RWPE2 (cell line): ENCODE data around the gene PGAM5.

Experiments
- ATAC-seq: fragments of 200-7000 bp; cut with Tn5 transposase; 3 replicates; pipeline ENCODE4 v1.9.1; 2021; ENCODE audit warnings: low read depth
- DNase-seq: peaks from one replicate; pipeline ENCODE4 v3.0.0-alpha.2; 2020; ENCODE audit warnings: low spot score
- H3K27ac ChIP-seq: fragments of 450-650 bp; 2 replicates; pipeline ENCODE4 v1.5.1; 2017; ENCODE audit warnings: mild to moderate bottlenecking; ENCODE audit not compliant: poor library complexity, severe bottlenecking
- H3K27me3 ChIP-seq: fragments of 250-450 bp; sonication (Bioruptor Pico); 2 replicates; pipeline ENCODE4 v1.5.1; 2021; ENCODE audit warnings: mild to moderate bottlenecking, moderate library complexity; ENCODE audit not compliant: insufficient read depth, poor library complexity, severe bottlenecking
- H3K36me3 ChIP-seq: fragments of 250-450 bp; sonication (Bioruptor Pico); 2 replicates; pipeline ENCODE4 v1.5.1; 2020; ENCODE audit warnings: low read depth, mild to moderate bottlenecking, moderate library complexity
- H3K4me1 ChIP-seq: fragments of 250-450 bp; sonication (Bioruptor Pico); 2 replicates; pipeline ENCODE4 v1.5.1; 2021; ENCODE audit warnings: mild to moderate bottlenecking, moderate library complexity; ENCODE audit not compliant: insufficient read depth, poor library complexity, severe bottlenecking
- H3K4me3 ChIP-seq: fragments of 250-450 bp; sonication (Bioruptor Pico); 2 replicates; pipeline ENCODE4 v1.5.1; 2021; ENCODE audit warnings: mild to moderate bottlenecking, moderate library complexity; ENCODE audit not compliant: severe bottlenecking
- H3K9me3 ChIP-seq: fragments of 250-450 bp; sonication (Bioruptor Pico); 2 replicates; pipeline ENCODE4 v1.5.1; 2021; ENCODE audit warnings: mild to moderate bottlenecking, moderate library complexity; ENCODE audit not compliant: severe bottlenecking
- TF ChIP-seq, protein P1 (sequence below): fragments of 450-650 bp; IDR thresholded peaks from one replicate; pipeline ENCODE4 v1.5.1; 2017; ENCODE audit warnings: mild to moderate bottlenecking, moderate library complexity; ENCODE audit not compliant: poor library complexity, severe bottlenecking

PGAM5 gene

DNA sequence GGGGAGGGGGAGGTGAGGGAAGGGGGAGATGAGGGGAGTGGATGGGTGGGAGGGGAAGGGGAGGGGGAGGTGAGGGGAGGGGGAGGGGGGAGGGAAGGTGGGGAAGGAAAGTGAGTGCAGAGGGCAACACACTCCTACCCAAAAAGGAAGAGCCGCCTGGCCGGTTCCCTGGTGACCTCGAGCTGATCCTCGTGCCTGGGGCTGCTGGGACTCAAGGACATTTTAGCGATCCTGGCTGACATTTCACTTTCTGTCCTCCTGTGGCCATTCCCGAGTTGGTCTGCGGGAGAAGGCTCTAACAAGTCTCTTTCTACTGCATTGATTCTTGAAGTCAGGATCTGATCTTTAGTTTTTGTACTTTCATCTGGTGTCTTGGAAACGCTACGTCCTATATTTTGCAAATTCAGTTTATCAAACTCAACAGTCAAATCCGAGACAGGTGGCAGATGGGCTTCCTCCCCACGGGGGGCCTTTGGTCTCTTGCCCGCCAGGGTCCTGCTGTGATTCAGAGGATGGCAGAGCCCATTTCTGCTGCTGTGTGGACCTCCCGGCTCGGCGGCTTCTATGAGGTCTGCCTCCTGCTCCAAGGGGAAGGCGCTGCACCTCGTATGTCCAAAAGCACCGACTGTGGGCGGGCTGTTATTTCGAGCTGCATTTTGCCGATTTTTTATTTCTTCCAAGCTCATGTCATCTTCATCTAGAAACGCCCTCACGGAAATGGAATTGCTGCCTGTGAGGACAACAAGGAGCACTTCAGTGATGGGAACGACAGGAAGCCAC, 19.1 kb downstream of the PGAM5 start:
- no peak for DNase-seq
- Histone ChIP-seq H3K4me1 (no peaks in the 10 kb centered on the region), H3K27me3 (no peaks in the 10 kb centered on the region), H3K36me3 (peaks cover 79% of the 10 kb centered on the region), H3K9me3 (no peaks in the 10 kb centered on the region), H3K27ac (no peak overlapping the region), H3K4me3 (no peak overlapping the region)
- no peak; the same call in 2 of the 3 replicates for ATAC-seq
- TF ChIP-seq, protein P1, sequence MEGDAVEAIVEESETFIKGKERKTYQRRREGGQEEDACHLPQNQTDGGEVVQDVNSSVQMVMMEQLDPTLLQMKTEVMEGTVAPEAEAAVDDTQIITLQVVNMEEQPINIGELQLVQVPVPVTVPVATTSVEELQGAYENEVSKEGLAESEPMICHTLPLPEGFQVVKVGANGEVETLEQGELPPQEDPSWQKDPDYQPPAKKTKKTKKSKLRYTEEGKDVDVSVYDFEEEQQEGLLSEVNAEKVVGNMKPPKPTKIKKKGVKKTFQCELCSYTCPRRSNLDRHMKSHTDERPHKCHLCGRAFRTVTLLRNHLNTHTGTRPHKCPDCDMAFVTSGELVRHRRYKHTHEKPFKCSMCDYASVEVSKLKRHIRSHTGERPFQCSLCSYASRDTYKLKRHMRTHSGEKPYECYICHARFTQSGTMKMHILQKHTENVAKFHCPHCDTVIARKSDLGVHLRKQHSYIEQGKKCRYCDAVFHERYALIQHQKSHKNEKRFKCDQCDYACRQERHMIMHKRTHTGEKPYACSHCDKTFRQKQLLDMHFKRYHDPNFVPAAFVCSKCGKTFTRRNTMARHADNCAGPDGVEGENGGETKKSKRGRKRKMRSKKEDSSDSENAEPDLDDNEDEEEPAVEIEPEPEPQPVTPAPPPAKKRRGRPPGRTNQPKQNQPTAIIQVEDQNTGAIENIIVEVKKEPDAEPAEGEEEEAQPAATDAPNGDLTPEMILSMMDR, result no peak

DNA sequence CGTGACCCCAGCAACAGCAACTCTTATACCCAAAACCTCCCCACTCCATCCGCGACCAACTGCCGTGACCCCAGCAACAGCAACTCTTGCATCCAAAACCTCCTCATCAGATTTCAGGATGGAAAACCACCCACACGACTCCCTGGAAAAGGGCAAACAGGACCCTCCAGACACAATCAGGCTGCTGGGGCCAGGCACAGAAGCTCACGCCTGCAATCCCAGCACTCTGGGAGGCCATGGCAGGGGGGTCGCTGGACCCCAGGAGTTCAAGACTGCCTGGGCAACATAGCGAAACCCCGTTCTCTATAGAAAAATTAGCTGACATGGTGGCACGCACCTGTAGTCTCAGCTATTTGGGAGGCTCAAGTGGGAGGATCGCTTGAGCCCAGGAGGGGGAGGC, 19.7 kb downstream of the PGAM5 start:
- Histone ChIP-seq H3K4me1 (no peaks in the 10 kb centered on the region), H3K4me3 (no peak overlapping the region), H3K27ac (no peak overlapping the region), H3K36me3 (peaks cover 79% of the 10 kb centered on the region), H3K9me3 (no peaks in the 10 kb centered on the region), H3K27me3 (no peaks in the 10 kb centered on the region)
- TF ChIP-seq, protein P1, result no peak
- DNase-seq, result no peak
- peak; percentile 12; the same call in 2 of the 3 replicates for ATAC-seq

DNA sequence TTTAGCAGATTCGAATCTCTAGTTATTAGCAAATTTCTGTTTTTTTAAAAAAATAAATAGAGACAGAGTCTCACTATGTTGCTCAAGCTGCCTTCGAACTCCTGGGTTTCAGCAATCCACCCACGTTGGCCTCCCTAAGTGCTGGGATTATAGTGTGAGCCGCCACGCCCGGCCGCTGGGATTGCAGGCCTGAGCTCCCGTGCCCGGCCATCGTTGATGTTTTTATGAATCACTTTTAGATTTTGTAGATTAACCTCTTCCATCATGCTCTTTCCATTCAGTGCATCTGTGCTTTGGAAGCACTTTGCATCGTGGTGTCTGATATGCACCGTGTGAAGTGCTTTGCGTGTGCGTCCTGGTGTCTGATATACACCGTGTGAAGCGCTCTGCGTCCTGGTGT, 20.9 kb downstream of the PGAM5 start:
- Histone ChIP-seq H3K9me3 (no peaks in the 10 kb centered on the region), H3K36me3 (peaks cover 79% of the 10 kb centered on the region), H3K27me3 (no peaks in the 10 kb centered on the region), H3K4me3 (no peak overlapping the region), H3K27ac (no peak overlapping the region), H3K4me1 (no peaks in the 10 kb centered on the region)
- ATAC-seq (no peak), DNase-seq (no peak)
- TF ChIP-seq, protein P1, result no peak

DNA sequence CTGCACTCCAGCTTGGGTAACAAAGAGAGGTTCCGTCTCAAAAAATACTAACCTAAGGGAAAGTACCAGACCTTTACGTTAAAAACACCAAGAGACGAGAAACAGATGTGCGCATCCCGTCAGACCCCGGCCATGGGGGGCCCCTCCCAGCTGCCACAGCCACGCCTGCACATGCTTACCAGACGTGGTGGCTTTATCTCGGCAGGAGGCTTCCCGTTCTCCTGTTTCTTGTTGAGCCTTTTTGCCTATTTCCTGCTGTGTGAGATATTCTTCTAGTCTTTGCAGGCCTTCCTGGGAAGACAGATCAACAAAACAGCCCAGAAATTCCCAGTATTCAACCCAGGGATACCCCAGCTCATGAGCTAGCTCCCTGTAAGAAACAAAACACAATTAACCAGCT, 23.6 kb downstream of the PGAM5 start:
- DNase-seq (no peak), ATAC-seq (no peak)
- no peak overlapping the region for H3K27ac ChIP-seq
- no peaks in the 10 kb centered on the region for H3K4me1 ChIP-seq
- no peaks in the 10 kb centered on the region for H3K27me3 ChIP-seq
- no peaks in the 10 kb centered on the region for H3K9me3 ChIP-seq
- H3K4me3 ChIP-seq, result no peak overlapping the region
- TF ChIP-seq, protein P1, result no peak
- peaks cover 80% of the 10 kb centered on the region for H3K36me3 ChIP-seq

DNA sequence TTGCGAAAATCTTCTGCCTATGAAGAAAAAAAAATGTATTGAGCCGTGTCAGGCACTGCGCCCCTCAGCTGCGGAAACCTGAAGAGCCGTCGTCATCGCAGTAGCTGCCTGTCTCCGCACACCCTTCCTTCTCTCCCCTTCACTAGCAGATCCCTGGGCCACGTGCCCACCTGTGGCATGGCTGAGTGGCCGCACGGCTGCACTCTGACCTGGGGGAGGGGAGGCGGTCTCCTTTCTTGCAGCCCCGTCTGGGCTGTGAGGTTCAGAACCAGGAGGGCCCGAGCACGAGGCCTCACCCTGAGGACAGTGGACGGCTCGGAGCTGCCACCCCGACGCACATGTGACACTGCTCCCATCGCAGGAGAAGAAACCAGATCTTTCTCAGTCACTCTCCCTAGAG, 24.9 kb downstream of the PGAM5 start:
- Histone ChIP-seq H3K4me1 (no peaks in the 10 kb centered on the region), H3K27me3 (no peaks in the 10 kb centered on the region), H3K36me3 (peaks cover 83% of the 10 kb centered on the region), H3K27ac (no peak overlapping the region), H3K9me3 (no peaks in the 10 kb centered on the region), H3K4me3 (no peak overlapping the region)
- ATAC-seq, result no peak
- TF ChIP-seq, protein P1, result no peak
- no peak for DNase-seq
